Measurements from ENCODE around the gene CCM2.
"Not testable (repeated sequence)": the region's sequence is repeated elsewhere in the genome, so short reads cannot be mapped to it uniquely, and the experiment has no call there.

CCM2 gene

GRCh38 chr7:44981035-44981706 lies 18.8 kb upstream of the CCM2 start:
- no peak for DNase-seq (ENCODE audit: low read depth)

- DNase-seq (ENCODE audit: low read depth), result no peak
Observed at GRCh38 chr7:44982535-44982923, 17.5 kb upstream of the CCM2 start.

- no peak for DNase-seq (ENCODE audit: low read depth)
Observed at GRCh38 chr7:44982970-44983369, 17.0 kb upstream of the CCM2 start.

- DNase-seq (ENCODE audit: low read depth), result no peak
Observed at GRCh38 chr7:44983742-44984477, 16.1 kb upstream of the CCM2 start.

- no peak for DNase-seq (ENCODE audit: low read depth)
Observed at GRCh38 chr7:44984478-44984758, 15.6 kb upstream of the CCM2 start.

GRCh38 chr7:44985033-44985695 lies 14.8 kb upstream of the CCM2 start:
- no peak for DNase-seq (ENCODE audit: low read depth)

GRCh38 chr7:44985900-44986217 lies 14.1 kb upstream of the CCM2 start:
- DNase-seq (ENCODE audit: low read depth), result no peak

GRCh38 chr7:44986218-44987053 lies 13.6 kb upstream of the CCM2 start:
- DNase-seq (ENCODE audit: low read depth), result peak; percentile 96

GRCh38 chr7:44987457-44987856 lies 12.5 kb upstream of the CCM2 start:
- no peak for DNase-seq (ENCODE audit: low read depth)

- no peak for DNase-seq (ENCODE audit: low read depth)
Observed at GRCh38 chr7:44987996-44988395, 12.0 kb upstream of the CCM2 start.

- DNase-seq (ENCODE audit: low read depth), result no peak
Observed at GRCh38 chr7:44988701-44989100, 11.3 kb upstream of the CCM2 start.

GRCh38 chr7:44989132-44989531 lies 10.9 kb upstream of the CCM2 start:
- DNase-seq (ENCODE audit: low read depth), result no peak

- DNase-seq (ENCODE audit: low read depth), result no peak
Observed at GRCh38 chr7:44990109-44991023, 9.6 kb upstream of the CCM2 start.

GRCh38 chr7:44992004-44992795 lies 7.8 kb upstream of the CCM2 start:
- not testable (repeated sequence) for DNase-seq (ENCODE audit: low read depth)

- no peak for DNase-seq (ENCODE audit: low read depth)
Observed at GRCh38 chr7:44994877-44995554, 5.0 kb upstream of the CCM2 start.

GRCh38 chr7:44995555-44996493 lies 4.2 kb upstream of the CCM2 start:
- no peak for DNase-seq (ENCODE audit: low read depth)

GRCh38 chr7:44998153-44998871 lies 1.7 kb upstream of the CCM2 start:
- DNase-seq (ENCODE audit: low read depth), result no peak
